ENCODE results near the gene ZNF408. TPM values are rescaled to one million over a fixed set of nuclear protein-coding genes. Genes with fewer than 3 reads are reported as not detected.

Gene ZNF408
- total and polyA plus RNA-seq, 2 donors (not counting 3 experiments of a cell fraction or from before 2014, with no cell fraction given): 7.8 to 10.9 TPM

DNA sequence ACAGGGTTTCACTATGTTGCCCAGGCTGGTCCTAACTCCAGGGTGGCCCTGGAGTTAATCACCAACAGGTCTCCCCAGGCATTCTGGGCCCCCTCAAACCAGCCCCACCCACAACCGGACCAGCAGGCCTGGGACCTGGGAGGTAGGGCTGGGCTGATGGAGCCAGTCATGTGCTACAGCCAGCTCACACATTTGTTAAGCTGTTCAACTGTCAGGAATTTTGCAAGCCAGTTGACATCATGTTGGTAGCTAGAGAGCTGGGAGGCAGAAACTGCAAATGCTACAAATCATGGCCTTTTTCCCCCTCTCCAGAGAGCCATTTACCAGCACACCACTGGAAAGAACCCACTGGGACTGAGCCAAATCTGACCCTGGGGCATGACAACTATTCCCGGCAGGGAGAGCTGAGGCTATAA lies 7.2 kb upstream of the ZNF408 start:
- DNase-seq (ENCODE audit: low read depth, low spot score) (no peak), FAIRE-seq (no peak)
- no peaks in the 10 kb centered on the region for H3K4me1 ChIP-seq (ENCODE audit: control insufficient read depth, extremely low read depth, insufficient read depth, low read length)
- intact Hi-C loops (cut with micrococcal nuclease) (no loop called here), dilution Hi-C loops (cut with MboI; ENCODE audit: extremely low pct_ligation_motif_present, low sequenced_read_pairs) (no loop called here)
- ChIA-PET POLR2A (interaction anchor here (0.7 kb wide), 1 partner anchor 1241 kb away, joined by 3 read pairs; no protein-coding TSS in a partner anchor), CTCF (no interaction called here)
- H3K4me3 ChIP-seq (replicated peaks in 1 of 3; ENCODE audit: insufficient read depth in 1 of 3, low read depth in 1 of 3, low read length in 3 of 3): no peak overlapping the region
- H4K20me1 ChIP-seq (replicated peaks; ENCODE audit: control insufficient read depth, extremely low read depth, insufficient read depth, low read length): no peaks in the 10 kb centered on the region
- no peak overlapping the region for H2AFZ ChIP-seq (ENCODE audit: low read depth, low read length)
- H3K9me1 ChIP-seq (replicated peaks; ENCODE audit: control insufficient read depth, extremely low read depth, insufficient read depth, low read length): no peaks in the 10 kb centered on the region
- H3K36me3 ChIP-seq (ENCODE audit: control insufficient read depth in 2 of 2, extremely low read depth in 1 of 2, insufficient read depth in 2 of 2, low read length in 2 of 2): peaks cover 4 to 26% of the 10 kb centered on the region in 2 experiments
- no peaks in the 10 kb centered on the region for H3K27me3 ChIP-seq (ENCODE audit: control insufficient read depth in 2 of 2, insufficient read depth in 2 of 2, low read length in 2 of 2)
- TF ChIP-seq, protein P1, sequence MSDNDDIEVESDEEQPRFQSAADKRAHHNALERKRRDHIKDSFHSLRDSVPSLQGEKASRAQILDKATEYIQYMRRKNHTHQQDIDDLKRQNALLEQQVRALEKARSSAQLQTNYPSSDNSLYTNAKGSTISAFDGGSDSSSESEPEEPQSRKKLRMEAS (IDR thresholded peaks at IDR 0.05; ENCODE audit: insufficient read depth, insufficient read length): no peak
- no peak for TF ChIP-seq EZH2 (IDR thresholded peaks at IDR 0.05; ENCODE audit: borderline replicate concordance, low read depth, low read length, severe bottlenecking)
- TF ChIP-seq, protein P2, sequence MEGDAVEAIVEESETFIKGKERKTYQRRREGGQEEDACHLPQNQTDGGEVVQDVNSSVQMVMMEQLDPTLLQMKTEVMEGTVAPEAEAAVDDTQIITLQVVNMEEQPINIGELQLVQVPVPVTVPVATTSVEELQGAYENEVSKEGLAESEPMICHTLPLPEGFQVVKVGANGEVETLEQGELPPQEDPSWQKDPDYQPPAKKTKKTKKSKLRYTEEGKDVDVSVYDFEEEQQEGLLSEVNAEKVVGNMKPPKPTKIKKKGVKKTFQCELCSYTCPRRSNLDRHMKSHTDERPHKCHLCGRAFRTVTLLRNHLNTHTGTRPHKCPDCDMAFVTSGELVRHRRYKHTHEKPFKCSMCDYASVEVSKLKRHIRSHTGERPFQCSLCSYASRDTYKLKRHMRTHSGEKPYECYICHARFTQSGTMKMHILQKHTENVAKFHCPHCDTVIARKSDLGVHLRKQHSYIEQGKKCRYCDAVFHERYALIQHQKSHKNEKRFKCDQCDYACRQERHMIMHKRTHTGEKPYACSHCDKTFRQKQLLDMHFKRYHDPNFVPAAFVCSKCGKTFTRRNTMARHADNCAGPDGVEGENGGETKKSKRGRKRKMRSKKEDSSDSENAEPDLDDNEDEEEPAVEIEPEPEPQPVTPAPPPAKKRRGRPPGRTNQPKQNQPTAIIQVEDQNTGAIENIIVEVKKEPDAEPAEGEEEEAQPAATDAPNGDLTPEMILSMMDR (IDR thresholded peaks at IDR 0.05; ENCODE audit: extremely low read depth in 1 of 2, insufficient read depth in 1 of 2, low read depth in 1 of 2, low read length in 2 of 2): no peak
- no peak overlapping the region for H3K4me2 ChIP-seq (ENCODE audit: insufficient read depth, low read length)
- H3K79me2 ChIP-seq (ENCODE audit: control insufficient read depth, insufficient read depth, low read length): peaks cover 6% of the 10 kb centered on the region
- BruUV-seq (replicated peaks): no TSS peak
- H3K27ac ChIP-seq (ENCODE audit: insufficient read depth, low read depth, low read length): no peak overlapping the region
- no peak overlapping the region for H3K9ac ChIP-seq (replicated peaks; ENCODE audit: extremely low read depth, insufficient read depth, low read length)
- no peaks in the 10 kb centered on the region for H3K9me3 ChIP-seq (replicated peaks; ENCODE audit: control insufficient read depth, insufficient read depth, low read length)

DNA sequence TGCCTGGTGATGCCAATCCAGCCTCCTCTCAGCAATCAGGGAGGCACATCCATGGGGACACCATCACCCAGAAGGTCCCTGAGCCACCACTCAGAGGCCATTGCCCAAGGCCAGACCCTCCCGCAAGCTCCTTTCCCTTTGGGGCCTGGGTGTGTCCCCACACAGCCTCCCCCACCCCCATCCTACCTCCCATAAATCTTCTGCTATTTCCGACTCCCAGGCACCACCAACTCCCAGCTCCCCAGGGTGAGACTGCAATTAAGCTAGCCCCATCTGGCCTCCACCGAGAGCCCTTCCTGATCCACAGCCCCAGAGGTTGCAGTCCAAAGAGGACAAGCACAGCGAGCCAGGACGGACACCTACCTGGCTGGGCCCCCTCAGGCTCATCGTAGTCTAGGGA lies 6.8 kb upstream of the ZNF408 start:
- no peaks in the 10 kb centered on the region for H3K27me3 ChIP-seq (ENCODE audit: control insufficient read depth in 2 of 2, insufficient read depth in 2 of 2, low read length in 2 of 2)
- no peaks in the 10 kb centered on the region for H3K9me3 ChIP-seq (replicated peaks; ENCODE audit: control insufficient read depth, insufficient read depth, low read length)
- H2AFZ ChIP-seq (ENCODE audit: low read depth, low read length): no peak overlapping the region
- dilution Hi-C loops (cut with MboI; ENCODE audit: extremely low pct_ligation_motif_present, low sequenced_read_pairs): no loop called here
- ChIA-PET CTCF (no interaction called here), POLR2A (interaction anchor here (0.6 kb wide), 1 partner anchor 723 kb away, joined by 4 read pairs; no protein-coding TSS in a partner anchor)
- no peak overlapping the region for H3K9ac ChIP-seq (replicated peaks; ENCODE audit: extremely low read depth, insufficient read depth, low read length)
- H3K27ac ChIP-seq (ENCODE audit: insufficient read depth, low read depth, low read length): no peak overlapping the region
- no peaks in the 10 kb centered on the region for H3K9me1 ChIP-seq (replicated peaks; ENCODE audit: control insufficient read depth, extremely low read depth, insufficient read depth, low read length)
- no TSS peak for BruUV-seq (replicated peaks)
- H4K20me1 ChIP-seq (replicated peaks; ENCODE audit: control insufficient read depth, extremely low read depth, insufficient read depth, low read length): no peaks in the 10 kb centered on the region
- intact Hi-C loops (cut with micrococcal nuclease): no loop called here
- H3K4me2 ChIP-seq (ENCODE audit: insufficient read depth, low read length): no peak overlapping the region
- no peak for FAIRE-seq
- no peaks in the 10 kb centered on the region for H3K4me1 ChIP-seq (ENCODE audit: control insufficient read depth, extremely low read depth, insufficient read depth, low read length)
- TF ChIP-seq MYC (IDR thresholded peaks at IDR 0.05; ENCODE audit: low read depth, low read length): no peak
- TF ChIP-seq, protein P2 (IDR thresholded peaks at IDR 0.05; ENCODE audit: extremely low read depth in 1 of 2, insufficient read depth in 1 of 2, low read depth in 1 of 2, low read length in 2 of 2): no peak
- TF ChIP-seq, protein P1 (IDR thresholded peaks at IDR 0.05; ENCODE audit: insufficient read depth, insufficient read length): no peak
- no peak for TF ChIP-seq EZH2 (IDR thresholded peaks at IDR 0.05; ENCODE audit: borderline replicate concordance, low read depth, low read length, severe bottlenecking)
- TF ChIP-seq POLR2AphosphoS5 (IDR thresholded peaks at IDR 0.05; ENCODE audit: insufficient read depth, low read depth, low read length): no peak
- TF ChIP-seq FOS (IDR thresholded peaks at IDR 0.05; ENCODE audit: borderline replicate concordance, insufficient read depth, low read length): no peak
- no peak for TF ChIP-seq POLR2A (IDR thresholded peaks at IDR 0.05; ENCODE audit: low read depth, low read length)
- no peak for TF ChIP-seq JUN (IDR thresholded peaks at IDR 0.05; ENCODE audit: borderline replicate concordance, insufficient read depth, insufficient read length, low read depth)
- no peak overlapping the region for H3K4me3 ChIP-seq (replicated peaks in 1 of 3; ENCODE audit: insufficient read depth in 1 of 3, low read depth in 1 of 3, low read length in 3 of 3)
- H3K79me2 ChIP-seq (ENCODE audit: control insufficient read depth, insufficient read depth, low read length): peaks cover 10% of the 10 kb centered on the region
- H3K36me3 ChIP-seq (ENCODE audit: control insufficient read depth in 2 of 2, extremely low read depth in 1 of 2, insufficient read depth in 2 of 2, low read length in 2 of 2): peaks cover 4 to 26% of the 10 kb centered on the region in 2 experiments
- no peak for DNase-seq (ENCODE audit: low read depth, low spot score)

Data from endothelial cell of umbilical vein (primary cell).